A549 (cell line): ENCODE measurements around the gene SPTLC2. TPM values are rescaled to one million over a fixed set of nuclear protein-coding genes. Genes with fewer than 3 reads are reported as not detected.

Experiments
- ATAC-seq, 2 experiments: fragments of 200-7000 bp in 1 of 2; fragments of >200 bp in 1 of 2; cut with Nextera tagmentation in 1 of 2; cut with Tn5 transposase in 1 of 2; 3 replicates each; pipeline versions ENCODE4 v1.8.0 to v1.9.1; 2018 to 2020; ENCODE audit warnings: mild to moderate bottlenecking in 1 of 2, moderate library complexity in 1 of 2
- CTCF ChIA-PET: fragments of 300-600 bp; sonication (Branson Sonifier 250); formaldehyde crosslinking; extraction: SDS; loops from one replicate; lab custom pipeline; 2021; ENCODE audit warnings: antibody characterized with exemption, inconsistent platforms; lab: Yijun Ruan, JAX
- POLR2A ChIA-PET: fragments of 350-600 bp; formaldehyde crosslinking; extraction: SDS; loops from one replicate; lab custom pipeline; 2021; ENCODE audit warnings: antibody characterized with exemption, inconsistent platforms; lab: Yijun Ruan, JAX
- DNase-seq, 2 experiments: peaks; one replicate each; pipeline versions ENCODE4 v3.0.0 to v3.0.0-alpha.2; 2011 to 2016; ENCODE audit warnings: low read depth in 1 of 2, low spot score in 1 of 2
- FAIRE-seq: peaks from 2 replicates; lab custom pipeline; 2011; peaks lifted over from hg19 to GRCh38; lab: Jason Lieb, UNC
- H3K27ac ChIP-seq, 2 experiments: fragments of >200 bp; sonication (Bioruptor Twin); formaldehyde crosslinking; 3 replicates each; pipeline ENCODE4 v1.5.1; 2016 to 2017
- H3K4me1 ChIP-seq: fragments of >200 bp; sonication (Bioruptor Twin); formaldehyde crosslinking; 3 replicates; pipeline ENCODE4 v1.6.1; 2016
- H3K4me2 ChIP-seq: fragments of >200 bp; sonication (Bioruptor Twin); formaldehyde crosslinking; 3 replicates; pipeline ENCODE4 v1.6.1; 2016
- H3K4me3 ChIP-seq: fragments of >200 bp; sonication (Bioruptor Twin); formaldehyde crosslinking; 3 replicates; pipeline ENCODE4 v1.5.1; 2016
- H3K9me3 ChIP-seq: fragments of >200 bp; sonication (Bioruptor Twin); formaldehyde crosslinking; 3 replicates; pipeline ENCODE4 v1.6.1; 2016
- BHLHE40 ChIP-seq: IDR thresholded peaks from 2 replicates; pipeline ENCODE4 v1.6.1; 2012; ENCODE audit warnings: low read depth, low read length, inconsistent platforms
- CEBPB ChIP-seq, 2 experiments: fragments of >200 bp in 1 of 2; sonication (Bioruptor Twin) in 1 of 2; formaldehyde crosslinking in 1 of 2; IDR thresholded peaks; 2 replicates each; pipeline ENCODE4 v1.6.1; 2012 to 2016
- EHMT2 ChIP-seq: fragments of 200-600 bp; sonication (generic); IDR thresholded peaks from 2 replicates; pipeline ENCODE4 v1.6.1; 2016; ENCODE audit warnings: antibody characterized with exemption, low read depth, mild to moderate bottlenecking, moderate library complexity
- FOXS1 ChIP-seq: fragments of 250-450 bp; sonication (Bioruptor Pico); IDR thresholded peaks from 2 replicates; pipeline ENCODE4 v1.5.0; 2020; ENCODE audit warnings: mild to moderate bottlenecking, moderate library complexity
- HDAC2 ChIP-seq: fragments of 200-600 bp; sonication (generic); IDR thresholded peaks from 2 replicates; pipeline ENCODE4 v1.6.1; 2016
- HOXB13 ChIP-seq: fragments of 250-450 bp; sonication (Bioruptor Pico); IDR thresholded peaks from 2 replicates; pipeline ENCODE4 v1.5.0; 2020; ENCODE audit warnings: low read depth, mild to moderate bottlenecking, moderate library complexity
- HOXB5 ChIP-seq: fragments of 250-450 bp; sonication (Bioruptor Pico); IDR thresholded peaks from 2 replicates; pipeline ENCODE4 v1.5.0; 2020; ENCODE audit warnings: mild to moderate bottlenecking, moderate library complexity
- JUN ChIP-seq, 2 experiments: fragments of >200 bp; sonication (Bioruptor Twin); formaldehyde crosslinking; IDR thresholded peaks; 2 replicates in 1 of 2; 3 replicates in 1 of 2; pipeline ENCODE4 v1.6.1; 2016 to 2017
- KDM5A ChIP-seq: fragments of 200-600 bp; sonication (generic); IDR thresholded peaks from 2 replicates; pipeline ENCODE4 v1.6.1; 2016; ENCODE audit warnings: antibody characterized with exemption, mild to moderate bottlenecking
- NR3C1 ChIP-seq: fragments of >200 bp; sonication (Bioruptor Twin); formaldehyde crosslinking; IDR thresholded peaks from 3 replicates; pipeline ENCODE4 v1.6.1; 2017
- RARB ChIP-seq: fragments of 250-450 bp; sonication (Bioruptor Pico); IDR thresholded peaks from 2 replicates; pipeline ENCODE4 v1.8.0; 2021; ENCODE audit warnings: mild to moderate bottlenecking, moderate library complexity
- RFX5 ChIP-seq: fragments of 450-650 bp; IDR thresholded peaks from 2 replicates; pipeline ENCODE4 v1.7.1; 2014; ENCODE audit warnings: antibody characterized with exemption, mild to moderate bottlenecking, moderate library complexity
- RNF2 ChIP-seq: fragments of 200-600 bp; sonication (generic); IDR thresholded peaks from 2 replicates; pipeline ENCODE4 v1.6.1; 2016; ENCODE audit warnings: low read depth, mild to moderate bottlenecking, antibody characterized with exemption, moderate library complexity, borderline replicate concordance
- SREBF2 ChIP-seq: fragments of 450-650 bp; IDR thresholded peaks from 2 replicates; pipeline ENCODE4 v1.6.1; 2014; ENCODE audit warnings: mild to moderate bottlenecking, moderate library complexity
- ZSCAN20 ChIP-seq: fragments of 250-450 bp; sonication (Bioruptor Pico); IDR thresholded peaks from 2 replicates; pipeline ENCODE4 v1.8.0; 2022; ENCODE audit warnings: mild to moderate bottlenecking, moderate library complexity
- WGBS: methylation state at CpG from one replicate; pipeline ENCODE4 v1.1.6; 2017; ENCODE audit errors: missing lambda C conversion rate; 5-methylcytosine and 5-hydroxymethylcytosine counted together
- polyA plus RNA-seq, 4 experiments: library from polyadenylated mRNA; depleted of rRNA in 3 of 4; stranded (reverse); fragments of >200 nt; fragmentation: RNase III in 1 of 4; extraction: RNeasy Plus Mini Kit Qiagen cat#74134 plus additional on column Dnase treatment in 1 of 4; gene quantifications; 2 replicates in 3 of 4; 3 replicates in 1 of 4; pipeline ENCODE4 v1.2.3, GENCODE V29; 2011 to 2017
- TF ChIP-seq, protein P1 (sequence below): fragments of >200 bp; sonication (Bioruptor Twin); formaldehyde crosslinking; IDR thresholded peaks from 3 replicates; pipeline ENCODE4 v1.5.1; 2016
- TF ChIP-seq, protein P2 (sequence below): fragments of 250-450 bp; sonication (Bioruptor Pico); IDR thresholded peaks from 2 replicates; pipeline ENCODE4 v1.5.0; 2020; ENCODE audit warnings: low read depth, mild to moderate bottlenecking, moderate library complexity
- TF ChIP-seq, protein P3 (sequence below): fragments of 450-650 bp; IDR thresholded peaks from 2 replicates; pipeline ENCODE4 v1.6.1; 2014; ENCODE audit warnings: antibody characterized with exemption
- TF ChIP-seq, protein P4 (sequence below): fragments of 250-450 bp; sonication (Bioruptor Pico); IDR thresholded peaks from 2 replicates; pipeline ENCODE4 v1.5.0; 2021; ENCODE audit warnings: mild to moderate bottlenecking, moderate library complexity, borderline replicate concordance

SPTLC2 gene
- polyA plus RNA-seq, 2 of the 4 experiments (the other 2 are of a cell fraction), result 17.2 to 30.9 TPM

DNA sequence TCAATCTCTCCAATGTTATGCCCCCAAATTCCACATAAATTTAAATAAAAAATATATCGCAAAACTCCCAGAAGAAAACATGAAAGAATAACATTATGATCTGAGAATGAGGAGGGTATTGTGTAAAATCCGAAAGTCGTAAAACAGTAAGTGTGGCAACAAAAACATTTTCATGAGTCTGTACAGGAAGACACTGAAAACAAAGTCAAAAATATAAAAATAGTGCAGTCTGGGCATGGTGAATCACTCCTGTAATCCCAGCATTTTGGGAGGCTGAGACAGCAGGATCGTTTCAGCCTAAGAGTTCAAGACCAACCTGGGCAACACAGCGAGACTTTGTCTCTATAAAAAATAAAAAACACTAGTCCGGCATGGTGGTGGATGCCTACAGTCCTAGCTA lies 57.1 kb downstream of the SPTLC2 start:
- CTCF ChIA-PET, result interaction anchor here (1.2 kb wide), 1 partner anchor 8 kb away, joined by 5 read pairs; no protein-coding TSS in a partner anchor

DNA sequence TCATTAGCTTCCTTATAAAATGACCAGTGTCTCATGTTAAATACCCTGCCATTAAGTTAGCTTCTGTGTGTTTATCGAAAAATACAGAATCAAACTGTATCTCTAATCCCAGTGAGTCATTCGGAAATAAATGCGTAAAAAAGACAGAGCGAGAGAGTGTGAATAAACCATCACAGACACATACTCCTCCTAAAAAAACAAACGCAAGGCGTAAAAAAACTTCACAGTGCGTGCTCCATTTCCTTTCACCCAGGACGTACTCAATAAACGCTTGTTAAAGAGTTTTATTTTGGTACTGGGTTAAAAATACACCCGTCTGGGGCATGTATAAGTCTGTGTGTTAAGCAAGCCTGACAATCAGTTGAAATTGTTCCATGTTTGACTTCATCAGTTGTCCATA lies 59.0 kb downstream of the SPTLC2 start:
- DNase-seq, result no peak
- H3K27ac ChIP-seq, result no peak overlapping the region
- WGBS, result 94% methylated on average over 10 of the region's 10 CpGs
- ATAC-seq, result no peak
- no peaks in the 10 kb centered on the region for H3K4me1 ChIP-seq
- ChIA-PET POLR2A (no interaction called here), CTCF (interaction anchor here (0.9 kb wide), 1 partner anchor 98 kb away, joined by 3 read pairs; no protein-coding TSS in a partner anchor)
- H3K4me3 ChIP-seq, result no peak overlapping the region
- no peak overlapping the region for H3K4me2 ChIP-seq
- no peaks in the 10 kb centered on the region for H3K9me3 ChIP-seq
- no peak for TF ChIP-seq ZSCAN20 (CRISPR knock-in tag)
- no peak for TF ChIP-seq HOXB13 (CRISPR knock-in tag)
- TF ChIP-seq, protein P1, sequence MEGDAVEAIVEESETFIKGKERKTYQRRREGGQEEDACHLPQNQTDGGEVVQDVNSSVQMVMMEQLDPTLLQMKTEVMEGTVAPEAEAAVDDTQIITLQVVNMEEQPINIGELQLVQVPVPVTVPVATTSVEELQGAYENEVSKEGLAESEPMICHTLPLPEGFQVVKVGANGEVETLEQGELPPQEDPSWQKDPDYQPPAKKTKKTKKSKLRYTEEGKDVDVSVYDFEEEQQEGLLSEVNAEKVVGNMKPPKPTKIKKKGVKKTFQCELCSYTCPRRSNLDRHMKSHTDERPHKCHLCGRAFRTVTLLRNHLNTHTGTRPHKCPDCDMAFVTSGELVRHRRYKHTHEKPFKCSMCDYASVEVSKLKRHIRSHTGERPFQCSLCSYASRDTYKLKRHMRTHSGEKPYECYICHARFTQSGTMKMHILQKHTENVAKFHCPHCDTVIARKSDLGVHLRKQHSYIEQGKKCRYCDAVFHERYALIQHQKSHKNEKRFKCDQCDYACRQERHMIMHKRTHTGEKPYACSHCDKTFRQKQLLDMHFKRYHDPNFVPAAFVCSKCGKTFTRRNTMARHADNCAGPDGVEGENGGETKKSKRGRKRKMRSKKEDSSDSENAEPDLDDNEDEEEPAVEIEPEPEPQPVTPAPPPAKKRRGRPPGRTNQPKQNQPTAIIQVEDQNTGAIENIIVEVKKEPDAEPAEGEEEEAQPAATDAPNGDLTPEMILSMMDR, result no peak
- TF ChIP-seq EHMT2, result no peak
- no peak for TF ChIP-seq NR3C1
- TF ChIP-seq KDM5A, result no peak
- TF ChIP-seq RFX5, result no peak
- TF ChIP-seq CEBPB (IDR thresholded peaks at IDR 0.05), result no peak
- TF ChIP-seq HOXB5 (CRISPR knock-in tag), result no peak
- TF ChIP-seq HDAC2, result no peak
- no peak for FAIRE-seq

More for the DNA sequence above, 57.1 kb downstream of the SPTLC2 start:
- POLR2A ChIA-PET, result no interaction called here
- H3K27ac ChIP-seq, result no peak overlapping the region
- no peak overlapping the region for H3K4me3 ChIP-seq
- DNase-seq (no peak), ATAC-seq (no peak), FAIRE-seq (no peak)
- H3K4me1 ChIP-seq, result no peaks in the 10 kb centered on the region
- TF ChIP-seq, protein P2, sequence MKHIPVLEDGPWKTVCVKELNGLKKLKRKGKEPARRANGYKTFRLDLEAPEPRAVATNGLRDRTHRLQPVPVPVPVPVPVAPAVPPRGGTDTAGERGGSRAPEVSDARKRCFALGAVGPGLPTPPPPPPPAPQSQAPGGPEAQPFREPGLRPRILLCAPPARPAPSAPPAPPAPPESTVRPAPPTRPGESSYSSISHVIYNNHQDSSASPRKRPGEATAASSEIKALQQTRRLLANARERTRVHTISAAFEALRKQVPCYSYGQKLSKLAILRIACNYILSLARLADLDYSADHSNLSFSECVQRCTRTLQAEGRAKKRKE, result no peak
- TF ChIP-seq, protein P3, sequence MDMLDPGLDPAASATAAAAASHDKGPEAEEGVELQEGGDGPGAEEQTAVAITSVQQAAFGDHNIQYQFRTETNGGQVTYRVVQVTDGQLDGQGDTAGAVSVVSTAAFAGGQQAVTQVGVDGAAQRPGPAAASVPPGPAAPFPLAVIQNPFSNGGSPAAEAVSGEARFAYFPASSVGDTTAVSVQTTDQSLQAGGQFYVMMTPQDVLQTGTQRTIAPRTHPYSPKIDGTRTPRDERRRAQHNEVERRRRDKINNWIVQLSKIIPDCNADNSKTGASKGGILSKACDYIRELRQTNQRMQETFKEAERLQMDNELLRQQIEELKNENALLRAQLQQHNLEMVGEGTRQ, result no peak
- TF ChIP-seq RNF2 (no peak), RARB (CRISPR knock-in tag) (no peak), SREBF2 (no peak), BHLHE40 (no peak)
- TF ChIP-seq, protein P4, sequence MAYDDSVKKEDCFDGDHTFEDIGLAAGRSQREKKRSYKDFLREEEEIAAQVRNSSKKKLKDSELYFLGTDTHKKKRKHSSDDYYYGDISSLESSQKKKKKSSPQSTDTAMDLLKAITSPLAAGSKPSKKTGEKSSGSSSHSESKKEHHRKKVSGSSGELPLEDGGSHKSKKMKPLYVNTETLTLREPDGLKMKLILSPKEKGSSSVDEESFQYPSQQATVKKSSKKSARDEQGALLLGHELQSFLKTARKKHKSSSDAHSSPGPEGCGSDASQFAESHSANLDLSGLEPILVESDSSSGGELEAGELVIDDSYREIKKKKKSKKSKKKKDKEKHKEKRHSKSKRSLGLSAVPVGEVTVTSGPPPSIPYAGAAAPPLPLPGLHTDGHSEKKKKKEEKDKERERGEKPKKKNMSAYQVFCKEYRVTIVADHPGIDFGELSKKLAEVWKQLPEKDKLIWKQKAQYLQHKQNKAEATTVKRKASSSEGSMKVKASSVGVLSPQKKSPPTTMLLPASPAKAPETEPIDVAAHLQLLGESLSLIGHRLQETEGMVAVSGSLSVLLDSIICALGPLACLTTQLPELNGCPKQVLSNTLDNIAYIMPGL (CRISPR knock-in tag), result no peak
- no peak overlapping the region for H3K4me2 ChIP-seq
- no peaks in the 10 kb centered on the region for H3K9me3 ChIP-seq
- WGBS, result 94% methylated on average over 6 of the region's 6 CpGs

DNA sequence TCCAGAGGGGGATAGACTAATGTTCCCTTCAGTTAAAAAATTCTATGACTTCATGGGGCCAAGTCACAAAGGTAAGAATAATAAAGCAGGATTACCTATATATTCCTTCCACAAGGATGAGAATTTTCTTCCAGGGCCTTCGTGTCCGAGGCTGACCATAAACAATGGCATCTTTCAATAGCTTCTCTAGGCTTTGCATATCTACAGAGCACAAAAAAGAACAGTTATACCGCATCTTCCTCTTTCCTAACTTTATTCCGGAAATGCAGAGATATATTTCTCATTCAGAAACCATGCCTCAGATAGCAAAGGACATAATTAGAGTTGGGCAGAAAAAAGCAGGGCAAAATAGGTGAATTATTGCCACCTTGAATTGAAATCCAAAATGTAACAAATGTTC lies 59.5 kb downstream of the SPTLC2 start:
- no peak overlapping the region for H3K27ac ChIP-seq
- ATAC-seq (no peak), FAIRE-seq (no peak), DNase-seq (no peak)
- WGBS, result 72% methylated on average over 4 of the region's 4 CpGs
- no peaks in the 10 kb centered on the region for H3K4me1 ChIP-seq
- no peak overlapping the region for H3K4me3 ChIP-seq
- H3K9me3 ChIP-seq, result no peaks in the 10 kb centered on the region
- no peak overlapping the region for H3K4me2 ChIP-seq
- ChIA-PET CTCF (interaction anchor here (0.9 to 1.1 kb wide), 2 partner anchors 98 to 405 kb away, joined by 3 read pairs; no protein-coding TSS in a partner anchor), POLR2A (no interaction called here)
- TF ChIP-seq, protein P3, result no peak
- TF ChIP-seq JUN (IDR thresholded peaks at IDR 0.05), result no peak
- TF ChIP-seq FOXS1 (CRISPR knock-in tag), result no peak
